ENCODE results near the gene ERICH6. TPM values are rescaled to one million over a fixed set of nuclear protein-coding genes. Genes with fewer than 3 reads are reported as not detected.

ERICH6 gene
- total RNA-seq, 2 experiments from 2014 or later = not detected

GRCh38 chr3:150744041-150744918 lies 40.6 kb upstream of the ERICH6 start:
- no peak for TF ChIP-seq CTCF (IDR thresholded peaks at IDR 0.05)
- CTCF ChIA-PET = interaction anchor here (0.7 to 1.2 kb wide), 3 partner anchors 20 to 44 kb away, joined by 3 read pairs; no protein-coding TSS in a partner anchor
- DNase-seq (no peak), ATAC-seq (no peak)
- POLR2A ChIA-PET = interaction anchor here (0.5 to 0.6 kb wide), 3 partner anchors 9 to 17 kb away, joined by 3 to 5 read pairs (median 3); no protein-coding TSS in a partner anchor
- intact Hi-C loops (cut with micrococcal nuclease) = no loop called here
- Mint-ChIP-seq H3K4me1 (ENCODE audit: low read depth) (peaks cover 92% of the 10 kb centered on the region), H3K27ac (peak overlapping the region; percentile 78), H3K9me3 (no peaks in the 10 kb centered on the region), H3K4me3 (no peak overlapping the region), H3K27me3 (no peaks in the 10 kb centered on the region), H3K36me3 (ENCODE audit: low read depth) (peaks cover 83% of the 10 kb centered on the region)

- peak overlapping the region; percentile 78 for H3K27ac Mint-ChIP-seq
- ATAC-seq (no peak), DNase-seq (no peak)
- TF ChIP-seq CTCF (IDR thresholded peaks at IDR 0.05) = no peak
- peak overlapping the region; percentile 20 for H3K4me3 Mint-ChIP-seq
- H3K36me3 Mint-ChIP-seq (ENCODE audit: low read depth) = peaks cover 78% of the 10 kb centered on the region
- H3K27me3 Mint-ChIP-seq = no peaks in the 10 kb centered on the region
- no peaks in the 10 kb centered on the region for H3K9me3 Mint-ChIP-seq
- H3K4me1 Mint-ChIP-seq (ENCODE audit: low read depth) = peaks cover 92% of the 10 kb centered on the region
- CTCF ChIA-PET = interaction anchor here (0.7 to 1.1 kb wide), 4 partner anchors 13 to 44 kb away, joined by 3 to 4 read pairs (median 3); no protein-coding TSS in a partner anchor
- intact Hi-C loops (cut with micrococcal nuclease) = no loop called here
- POLR2A ChIA-PET = interaction anchor here (0.5 to 1.9 kb wide), 5 partner anchors 10 to 229 kb away, joined by 3 to 9 read pairs (median 5); partner anchors contain the start of gene CLRN1
These were observed 39.8 kb upstream of the ERICH6 start for GRCh38 chr3:150743508-150743907.

GRCh38 chr3:150742679-150743078 lies 39.0 kb upstream of the ERICH6 start:
- DNase-seq = no peak
- Mint-ChIP-seq H3K4me3 (no peak overlapping the region), H3K27ac (peak overlapping the region; percentile 99), H3K9me3 (no peaks in the 10 kb centered on the region), H3K4me1 (ENCODE audit: low read depth) (peaks cover 93% of the 10 kb centered on the region), H3K27me3 (no peaks in the 10 kb centered on the region), H3K36me3 (ENCODE audit: low read depth) (peaks cover 81% of the 10 kb centered on the region)
- intact Hi-C loops (cut with micrococcal nuclease) = no loop called here
- TF ChIP-seq CTCF (IDR thresholded peaks at IDR 0.05) = no peak
- ChIA-PET POLR2A (interaction anchor here (0.5 to 1.9 kb wide), 5 partner anchors 10 to 36 kb away, joined by 3 to 9 read pairs (median 5); partner anchors contain the start of gene SIAH2), CTCF (interaction anchor here (1.0 to 1.1 kb wide), 3 partner anchors 14 to 45 kb away, joined by 3 to 4 read pairs (median 3); no protein-coding TSS in a partner anchor)
- ATAC-seq = no peak

- H3K4me3 Mint-ChIP-seq = no peak overlapping the region
- ChIA-PET POLR2A (interaction anchor here (1.3 to 1.9 kb wide), 4 partner anchors 10 to 21 kb away, joined by 4 to 9 read pairs (median 6); partner anchors contain the start of gene SIAH2), CTCF (no interaction called here)
- H3K27me3 Mint-ChIP-seq = no peaks in the 10 kb centered on the region
- intact Hi-C loops (cut with micrococcal nuclease) = no loop called here
- H3K27ac Mint-ChIP-seq = peak overlapping the region; percentile 99
- H3K36me3 Mint-ChIP-seq (ENCODE audit: low read depth) = peaks cover 77% of the 10 kb centered on the region
- TF ChIP-seq CTCF (IDR thresholded peaks at IDR 0.05) = no peak
- no peaks in the 10 kb centered on the region for H3K9me3 Mint-ChIP-seq
- ATAC-seq (no peak), DNase-seq (no peak)
- peaks cover 94% of the 10 kb centered on the region for H3K4me1 Mint-ChIP-seq (ENCODE audit: low read depth)
These were observed 38.4 kb upstream of the ERICH6 start for GRCh38 chr3:150742141-150742523.
